HFFc6 (cell line): Measurements from ENCODE around the gene LZTFL1. TPM values are rescaled to one million over a fixed set of nuclear protein-coding genes. Genes with fewer than 3 reads are reported as not detected.
A peak's percentile ranks its signal among the peaks of the same experiment; 100 is the strongest.

Source experiments
- DNase-seq: peaks from one replicate; pipeline ENCODE4 v3.0.0-alpha.2; 2018
- H3K27ac Mint-ChIP-seq: 2 replicates; pipeline ENCODE4 v1.8.0; 2020; ENCODE audit warnings: mild to moderate bottlenecking, mixed read lengths
- H3K27me3 Mint-ChIP-seq: 2 replicates; pipeline ENCODE4 v1.8.0; 2021; ENCODE audit warnings: mild to moderate bottlenecking, moderate library complexity, mixed read lengths; ENCODE audit not compliant: insufficient read depth
- H3K36me3 Mint-ChIP-seq: 2 replicates; pipeline ENCODE4 v1.8.0; 2021; ENCODE audit warnings: low read depth, mixed read lengths
- H3K4me1 Mint-ChIP-seq: 2 replicates; pipeline ENCODE4 v1.8.0; 2020; ENCODE audit warnings: low read depth, mixed read lengths
- H3K4me3 Mint-ChIP-seq: 2 replicates; pipeline ENCODE4 v1.8.0; 2020; ENCODE audit warnings: mild to moderate bottlenecking, moderate library complexity, mixed read lengths
- H3K9me3 Mint-ChIP-seq: 2 replicates; pipeline ENCODE4 v1.8.0; 2020; ENCODE audit warnings: mild to moderate bottlenecking, mixed read lengths
- total RNA-seq, 6 experiments: library from RNA; stranded (reverse); fragmentation: NEBNext Ultra II Directional; extraction: Animal tissue kit (Norgen Biotek cat#: 25700); gene quantifications; 2 replicates in 1 of 6; 3 replicates in 5 of 6; pipeline ENCODE4 v1.2.3, GENCODE V29; 2021
- TF ChIP-seq, protein P1 (sequence below): fragments of 200-600 bp; sonication (generic); IDR thresholded peaks from 2 replicates; pipeline ENCODE4 v1.5.0; 2021; ENCODE audit warnings: antibody characterized with exemption, mild to moderate bottlenecking

Gene LZTFL1
- total RNA-seq, 6 experiments from 2014 or later, result 13.0 to 20.0 (median 15.8) TPM

DNA sequence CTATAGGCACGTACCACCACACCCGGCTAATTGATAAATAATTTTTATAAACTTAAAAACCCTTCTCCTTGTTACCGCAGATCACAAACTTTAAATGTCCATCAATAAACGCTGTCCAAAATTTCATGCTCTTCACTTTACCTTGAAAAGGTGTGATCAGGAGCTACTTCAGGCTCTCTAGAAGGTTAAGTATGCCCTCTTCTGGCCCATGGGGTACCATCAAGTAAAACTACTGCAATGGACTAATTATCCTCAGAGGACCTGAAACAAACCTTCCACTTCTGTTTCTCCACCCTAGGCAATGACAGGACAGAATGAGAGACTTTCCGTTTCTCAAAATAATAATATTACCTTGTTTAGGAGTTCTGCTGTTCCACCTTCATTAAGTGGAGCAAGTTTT is 9.2 kb downstream of the LZTFL1 start:
- Mint-ChIP-seq H3K4me3 (no peak overlapping the region), H3K27me3 (peaks cover 2% of the 10 kb centered on the region), H3K27ac (no peak overlapping the region), H3K9me3 (no peaks in the 10 kb centered on the region), H3K36me3 (peaks cover 17% of the 10 kb centered on the region), H3K4me1 (no peaks in the 10 kb centered on the region)
- TF ChIP-seq, protein P1, sequence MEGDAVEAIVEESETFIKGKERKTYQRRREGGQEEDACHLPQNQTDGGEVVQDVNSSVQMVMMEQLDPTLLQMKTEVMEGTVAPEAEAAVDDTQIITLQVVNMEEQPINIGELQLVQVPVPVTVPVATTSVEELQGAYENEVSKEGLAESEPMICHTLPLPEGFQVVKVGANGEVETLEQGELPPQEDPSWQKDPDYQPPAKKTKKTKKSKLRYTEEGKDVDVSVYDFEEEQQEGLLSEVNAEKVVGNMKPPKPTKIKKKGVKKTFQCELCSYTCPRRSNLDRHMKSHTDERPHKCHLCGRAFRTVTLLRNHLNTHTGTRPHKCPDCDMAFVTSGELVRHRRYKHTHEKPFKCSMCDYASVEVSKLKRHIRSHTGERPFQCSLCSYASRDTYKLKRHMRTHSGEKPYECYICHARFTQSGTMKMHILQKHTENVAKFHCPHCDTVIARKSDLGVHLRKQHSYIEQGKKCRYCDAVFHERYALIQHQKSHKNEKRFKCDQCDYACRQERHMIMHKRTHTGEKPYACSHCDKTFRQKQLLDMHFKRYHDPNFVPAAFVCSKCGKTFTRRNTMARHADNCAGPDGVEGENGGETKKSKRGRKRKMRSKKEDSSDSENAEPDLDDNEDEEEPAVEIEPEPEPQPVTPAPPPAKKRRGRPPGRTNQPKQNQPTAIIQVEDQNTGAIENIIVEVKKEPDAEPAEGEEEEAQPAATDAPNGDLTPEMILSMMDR, result peak; percentile 63
- DNase-seq, result no peak

DNA sequence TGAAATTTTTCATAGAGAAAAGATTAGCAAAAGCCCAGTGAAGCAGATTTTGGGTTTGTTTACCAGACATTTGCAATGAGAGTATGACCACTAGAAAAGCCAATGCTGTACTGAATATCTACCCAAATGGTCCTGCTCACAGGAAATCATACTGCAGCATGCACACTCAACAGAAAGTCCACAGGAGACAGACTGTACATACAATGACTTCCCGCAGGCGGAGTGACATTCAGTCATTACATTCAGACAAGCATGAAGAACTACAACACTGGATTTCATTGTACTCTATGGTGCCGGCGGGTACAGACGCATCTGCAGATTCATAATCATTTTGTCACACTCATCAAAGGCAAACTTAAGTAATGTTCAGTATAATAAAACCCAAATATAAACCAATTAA is 11.8 kb downstream of the LZTFL1 start:
- Mint-ChIP-seq H3K9me3 (no peaks in the 10 kb centered on the region), H3K27me3 (peaks cover 2% of the 10 kb centered on the region), H3K4me1 (no peaks in the 10 kb centered on the region), H3K27ac (no peak overlapping the region), H3K4me3 (no peak overlapping the region), H3K36me3 (peaks cover 24% of the 10 kb centered on the region)
- DNase-seq, result no peak
- TF ChIP-seq, protein P1, result no peak

DNA sequence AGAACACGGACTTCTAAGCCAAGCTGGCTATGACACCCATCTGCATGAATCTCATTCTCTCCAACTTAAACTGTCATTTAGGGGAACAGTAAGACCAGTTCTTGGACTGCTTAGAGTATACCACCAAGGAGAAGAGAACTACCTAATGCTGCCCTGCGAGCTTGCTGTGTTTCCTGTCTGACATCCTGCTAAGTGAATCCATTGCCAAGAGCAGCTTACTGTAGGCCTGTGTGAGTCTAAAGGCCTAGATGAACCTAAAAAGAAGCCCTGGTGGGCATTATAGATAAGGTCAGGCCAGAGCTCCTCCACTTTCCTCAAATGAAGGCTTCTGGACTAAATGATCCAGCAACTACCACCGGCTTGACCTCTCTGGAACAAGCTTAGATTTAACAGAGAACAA is 15.0 kb downstream of the LZTFL1 start:
- TF ChIP-seq, protein P1, result no peak
- Mint-ChIP-seq H3K36me3 (peaks cover 29% of the 10 kb centered on the region), H3K4me1 (no peaks in the 10 kb centered on the region), H3K27me3 (peaks cover 2% of the 10 kb centered on the region), H3K27ac (no peak overlapping the region), H3K4me3 (no peak overlapping the region), H3K9me3 (no peaks in the 10 kb centered on the region)
- DNase-seq, result no peak

DNA sequence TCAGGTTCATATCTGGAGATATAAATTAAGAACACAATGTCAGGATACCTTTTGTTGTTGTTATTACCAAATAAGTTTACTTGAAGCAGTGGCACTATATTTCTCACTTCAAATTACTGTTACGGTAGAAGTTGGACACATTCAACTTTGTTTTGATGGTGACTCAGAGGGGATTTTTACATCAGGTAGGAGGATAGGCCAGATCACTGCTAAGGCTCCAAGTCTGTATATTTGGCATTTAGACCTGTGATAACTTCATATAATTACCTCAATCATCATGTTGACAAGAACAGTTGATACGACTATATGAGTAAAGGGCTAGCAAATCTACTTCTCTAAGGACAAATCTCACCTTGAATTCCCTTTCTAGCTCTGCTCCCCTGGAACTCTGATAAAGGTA is 15.6 kb downstream of the LZTFL1 start:
- Mint-ChIP-seq H3K36me3 (peaks cover 28% of the 10 kb centered on the region), H3K27ac (no peak overlapping the region), H3K4me3 (no peak overlapping the region), H3K9me3 (no peaks in the 10 kb centered on the region), H3K4me1 (no peaks in the 10 kb centered on the region), H3K27me3 (peaks cover 1% of the 10 kb centered on the region)
- TF ChIP-seq, protein P1, result no peak
- no peak for DNase-seq

DNA sequence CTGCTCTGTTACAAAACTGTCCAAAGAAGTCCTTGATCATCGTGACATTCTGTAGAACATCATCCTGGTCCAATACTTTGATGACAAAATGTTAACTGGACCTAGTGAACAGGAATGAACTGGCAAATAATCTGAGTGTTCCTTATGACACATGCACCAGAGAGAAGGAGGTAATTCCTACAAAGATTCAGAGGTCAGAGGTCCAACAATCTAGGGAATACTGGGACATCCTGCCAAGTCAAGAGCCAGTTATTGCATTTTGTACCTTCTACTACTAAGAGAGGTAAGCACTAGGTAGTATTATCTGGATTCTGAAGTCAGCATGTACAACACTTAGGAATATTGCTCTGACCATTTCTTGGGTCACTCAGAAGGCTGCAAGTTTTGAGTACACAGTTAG is 20.8 kb downstream of the LZTFL1 start:
- Mint-ChIP-seq H3K36me3 (peaks cover 20% of the 10 kb centered on the region), H3K27me3 (peaks cover 4% of the 10 kb centered on the region), H3K9me3 (peaks cover 9% of the 10 kb centered on the region; the same call in 1 of the 2 replicates), H3K4me3 (no peak overlapping the region), H3K27ac (no peak overlapping the region), H3K4me1 (peaks cover 40% of the 10 kb centered on the region)
- DNase-seq, result no peak
- TF ChIP-seq, protein P1, result no peak

DNA sequence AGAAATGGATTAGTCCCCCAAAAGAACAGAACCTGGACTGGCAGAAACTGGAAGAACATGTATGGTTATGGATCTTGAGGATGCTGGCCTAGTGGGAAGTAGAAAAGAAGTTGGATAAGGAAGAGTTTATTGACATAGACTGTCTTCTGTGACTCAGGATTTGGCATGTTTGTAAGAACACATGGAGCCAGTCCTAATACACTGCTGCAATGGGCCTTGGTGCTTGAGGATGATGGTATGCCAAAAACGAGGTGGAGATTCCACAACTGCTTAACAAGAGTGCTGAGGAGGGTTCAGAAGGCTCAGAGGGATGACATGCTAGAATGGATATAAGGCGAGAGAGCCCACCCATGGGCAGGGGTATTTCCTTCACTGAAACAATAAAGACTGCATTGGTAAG is 22.4 kb downstream of the LZTFL1 start:
- H3K27ac Mint-ChIP-seq, result no peak overlapping the region
- peaks cover 42% of the 10 kb centered on the region for H3K4me1 Mint-ChIP-seq
- no peak overlapping the region for H3K4me3 Mint-ChIP-seq
- peaks cover 6% of the 10 kb centered on the region for H3K27me3 Mint-ChIP-seq
- H3K36me3 Mint-ChIP-seq, result peaks cover 24% of the 10 kb centered on the region
- peaks cover 14% of the 10 kb centered on the region for H3K9me3 Mint-ChIP-seq
- DNase-seq, result peak; percentile 27
- TF ChIP-seq, protein P1, result no peak
